ENCODE results near the gene STK26. TPM values are rescaled to one million over a fixed set of nuclear protein-coding genes. Genes with fewer than 3 reads are reported as not detected.

The STK26 gene
- 5.1 TPM for total RNA-seq

GRCh38 chrX:132022967-132023895, at the start of gene STK26:
Gene STK26, plus strand, starts transcription at chrX:132023302. Its CDS starts 316 bp downstream, at chrX:132023618.

Other genes starting within 250 kb of the STK26 start
- gene FRMD7, start 104.7 kb downstream of the STK26 start, total RNA-seq = 0.46 TPM
- gene RAP2C, start 196.1 kb downstream of the STK26 start, total RNA-seq = 19.6 TPM

Data from diencephalon (tissue), 1 donor.